ENCODE measurements around the gene OSBPL8. TPM values are rescaled to one million over a fixed set of nuclear protein-coding genes. Genes with fewer than 3 reads are reported as not detected.

The OSBPL8 gene
- total RNA-seq, 4 donors from 2014 or later, result 83.6 to 131 (median 97.4) TPM

GRCh38 chr12:76545486-76545885 is 14.1 kb downstream of the OSBPL8 start:
- TF ChIP-seq CTCF (IDR thresholded peaks at IDR 0.05; ENCODE audit: low read depth), result no peak

- no peak for TF ChIP-seq CTCF (IDR thresholded peaks at IDR 0.05; ENCODE audit: low read depth)
These were observed 14.8 kb downstream of the OSBPL8 start for GRCh38 chr12:76544601-76545261.

GRCh38 chr12:76543813-76544347 is 15.7 kb downstream of the OSBPL8 start:
- no peak for TF ChIP-seq CTCF (IDR thresholded peaks at IDR 0.05; ENCODE audit: low read depth)

- TF ChIP-seq CTCF (IDR thresholded peaks at IDR 0.05; ENCODE audit: low read depth), result no peak
These were observed 16.7 kb downstream of the OSBPL8 start for GRCh38 chr12:76542908-76543307.

- TF ChIP-seq CTCF (IDR thresholded peaks at IDR 0.05; ENCODE audit: low read depth), result no peak
These were observed 19.8 kb downstream of the OSBPL8 start for GRCh38 chr12:76539727-76540126.

GRCh38 chr12:76537923-76538322 is 21.6 kb downstream of the OSBPL8 start:
- no peak for TF ChIP-seq CTCF (IDR thresholded peaks at IDR 0.05; ENCODE audit: low read depth)

GRCh38 chr12:76536546-76536945 is 23.0 kb downstream of the OSBPL8 start:
- no peak for TF ChIP-seq CTCF (IDR thresholded peaks at IDR 0.05; ENCODE audit: low read depth)

All from subcutaneous adipose tissue (tissue), 4 donors.